Activated gamma-delta T cell treated with Interleukin-2 at 50 U/mL for 16 hours (primary cell): ENCODE measurements around the gene TMC2.

Experiments
- DNase-seq: peaks from one replicate; pipeline ENCODE4 v3.0.0-alpha.2; 2020

Gene TMC2

GRCh38 chr20:2527762-2528161 is 8.6 kb upstream of the TMC2 start:
- no peak for DNase-seq

- DNase-seq, result no peak
Measured at GRCh38 chr20:2528671-2529271, 7.6 kb upstream of the TMC2 start.

GRCh38 chr20:2533118-2533517 is 3.3 kb upstream of the TMC2 start:
- no peak for DNase-seq

- DNase-seq, result no peak
Measured at GRCh38 chr20:2535711-2536559, 438 bp upstream of the TMC2 start.

GRCh38 chr20:2537101-2537500 is 728 bp downstream of the TMC2 start:
- DNase-seq, result no peak

- no peak for DNase-seq
Measured at GRCh38 chr20:2538356-2538755, 2.0 kb downstream of the TMC2 start.

- no peak for DNase-seq
Measured at GRCh38 chr20:2538931-2539720, 2.8 kb downstream of the TMC2 start.

- DNase-seq, result no peak
Measured at GRCh38 chr20:2541940-2542339, 5.6 kb downstream of the TMC2 start.

GRCh38 chr20:2542361-2542760 is 6.0 kb downstream of the TMC2 start:
- DNase-seq, result no peak

GRCh38 chr20:2544211-2544610 is 7.8 kb downstream of the TMC2 start:
- DNase-seq, result no peak

GRCh38 chr20:2545594-2545993 is 9.2 kb downstream of the TMC2 start:
- DNase-seq, result no peak

GRCh38 chr20:2557873-2558580 is 21.7 kb downstream of the TMC2 start:
- DNase-seq, result no peak

GRCh38 chr20:2558581-2559278 is 22.4 kb downstream of the TMC2 start:
- no peak for DNase-seq

- DNase-seq, result no peak
Measured at GRCh38 chr20:2559279-2559626, 22.9 kb downstream of the TMC2 start.

GRCh38 chr20:2559651-2560050 is 23.3 kb downstream of the TMC2 start:
- DNase-seq, result no peak

GRCh38 chr20:2563116-2563515 is 26.7 kb downstream of the TMC2 start:
- no peak for DNase-seq

- no peak for DNase-seq
Measured at GRCh38 chr20:2564406-2564805, 28.0 kb downstream of the TMC2 start.

- DNase-seq, result no peak
Measured at GRCh38 chr20:2575682-2576081, 39.3 kb downstream of the TMC2 start.

GRCh38 chr20:2576317-2576727 is 39.9 kb downstream of the TMC2 start:
- no peak for DNase-seq

GRCh38 chr20:2578475-2579192 is 42.3 kb downstream of the TMC2 start:
- DNase-seq, result no peak

- no peak for DNase-seq
Measured at GRCh38 chr20:2585811-2586210, 49.4 kb downstream of the TMC2 start.

GRCh38 chr20:2593756-2594155 is 57.4 kb downstream of the TMC2 start:
- no peak for DNase-seq
